H9 (cell line): ENCODE data around the gene TRIM26. TPM values are rescaled to one million over a fixed set of nuclear protein-coding genes. Genes with fewer than 3 reads are reported as not detected.
A peak's percentile ranks its signal among the peaks of the same experiment; 100 is the strongest.

Experiments
- DNase-seq: peaks from one replicate; pipeline ENCODE4 v3.0.0-alpha.2; 2017
- H2AFZ ChIP-seq: one replicate; pipeline ENCODE4 v1.6.1; 2013; ENCODE audit warnings: mild to moderate bottlenecking, low read length, control low read depth, moderate library complexity
- H2AK5ac ChIP-seq: 2 replicates; pipeline ENCODE4 v1.6.1; 2013; ENCODE audit warnings: low read length, control low read depth, mixed read lengths; ENCODE audit not compliant: insufficient read length
- H2BK120ac ChIP-seq: one replicate; pipeline ENCODE4 v1.6.1; 2013; ENCODE audit warnings: low read depth, mild to moderate bottlenecking, low read length, control low read depth, inconsistent platforms; ENCODE audit not compliant: poor library complexity, severe bottlenecking
- H2BK12ac ChIP-seq: 2 replicates; pipeline ENCODE4 v1.6.1; 2013; ENCODE audit warnings: low read length, control low read depth, mixed read lengths, low read depth; ENCODE audit not compliant: insufficient read length
- H2BK15ac ChIP-seq: 2 replicates; pipeline ENCODE4 v1.6.1; 2013; ENCODE audit warnings: low read depth, low read length, control low read depth
- H2BK20ac ChIP-seq: one replicate; pipeline ENCODE4 v1.6.1; 2013; ENCODE audit warnings: low read depth, mild to moderate bottlenecking, low read length, control low read depth, inconsistent platforms; ENCODE audit not compliant: poor library complexity, severe bottlenecking
- H2BK5ac ChIP-seq: 2 replicates; pipeline ENCODE4 v1.6.1; 2013; ENCODE audit warnings: low read length, control low read depth, mixed read lengths; ENCODE audit not compliant: insufficient read length
- H3K14ac ChIP-seq: 2 replicates; pipeline ENCODE4 v1.6.1; 2013; ENCODE audit warnings: low read length, control low read depth; ENCODE audit not compliant: insufficient read depth
- H3K18ac ChIP-seq: 2 replicates; pipeline ENCODE4 v1.6.1; 2013; ENCODE audit warnings: low read depth, mild to moderate bottlenecking, mixed read lengths, low read length, control low read depth; ENCODE audit not compliant: insufficient read length
- H3K23ac ChIP-seq: 2 replicates; pipeline ENCODE4 v1.6.1; 2013; ENCODE audit warnings: low read length, control low read depth, mixed read lengths, low read depth; ENCODE audit not compliant: insufficient read length
- H3K23me2 ChIP-seq: 2 replicates; pipeline ENCODE4 v1.6.1; 2013; ENCODE audit warnings: low read depth, mild to moderate bottlenecking, mixed read lengths, low read length, control low read depth; ENCODE audit not compliant: insufficient read length, poor library complexity, severe bottlenecking
- H3K27ac ChIP-seq: 2 replicates; pipeline ENCODE4 v1.5.1; 2013; ENCODE audit warnings: low read length, control low read depth, mixed read lengths, low read depth; ENCODE audit not compliant: insufficient read length
- H3K27me3 ChIP-seq: 2 replicates; pipeline ENCODE4 v1.6.1; 2013; ENCODE audit warnings: low read length, control low read depth, inconsistent platforms; ENCODE audit not compliant: insufficient read depth
- H3K4ac ChIP-seq: 2 replicates; pipeline ENCODE4 v1.6.1; 2013; ENCODE audit warnings: low read depth, mild to moderate bottlenecking, control low read depth, inconsistent platforms, low read length, moderate library complexity
- H3K4me1 ChIP-seq: 2 replicates; pipeline ENCODE4 v1.6.1; 2013; ENCODE audit warnings: low read length, control low read depth, inconsistent platforms; ENCODE audit not compliant: insufficient read depth
- H3K4me2 ChIP-seq: 2 replicates; pipeline ENCODE4 v1.6.1; 2013; ENCODE audit warnings: low read length, control low read depth, mixed read lengths; ENCODE audit not compliant: insufficient read length, insufficient read depth
- H3K56ac ChIP-seq: 2 replicates; pipeline ENCODE4 v1.6.1; 2013; ENCODE audit warnings: low read depth, mild to moderate bottlenecking, mixed read lengths, low read length, control low read depth; ENCODE audit not compliant: insufficient read length
- H3K79me1 ChIP-seq: 2 replicates; pipeline ENCODE4 v1.6.1; 2013; ENCODE audit warnings: low read depth, mild to moderate bottlenecking, moderate library complexity, low read length, control low read depth, inconsistent platforms; ENCODE audit not compliant: insufficient read depth, poor library complexity, severe bottlenecking
- H3K79me2 ChIP-seq: 2 replicates; pipeline ENCODE4 v1.6.1; 2013; ENCODE audit warnings: low read length, control low read depth, inconsistent platforms; ENCODE audit not compliant: insufficient read depth
- H3K9ac ChIP-seq: 2 replicates; pipeline ENCODE4 v1.6.1; 2013; ENCODE audit warnings: low read length, control low read depth, mixed read lengths; ENCODE audit not compliant: insufficient read length; ENCODE audit errors: extremely low read depth
- H3K9me3 ChIP-seq: one replicate; pipeline ENCODE4 v1.6.1; 2013; ENCODE audit warnings: low read depth, low read length, inconsistent platforms; ENCODE audit not compliant: control insufficient read depth
- H3T11ph ChIP-seq: one replicate; pipeline ENCODE4 v1.6.1; 2013; ENCODE audit warnings: mild to moderate bottlenecking, low read length, control low read depth, inconsistent platforms
- H4K20me1 ChIP-seq: one replicate; pipeline ENCODE4 v1.6.1; 2013; ENCODE audit not compliant: control insufficient read depth, insufficient read length, insufficient read depth
- H4K5ac ChIP-seq: 2 replicates; pipeline ENCODE4 v1.6.1; 2013; ENCODE audit warnings: low read depth, mild to moderate bottlenecking, mixed read lengths, low read length, control low read depth; ENCODE audit not compliant: insufficient read length
- H4K8ac ChIP-seq: replicated peaks from 2 replicates; pipeline ENCODE4 v1.6.1; 2013; ENCODE audit warnings: low read length, control low read depth, mixed read lengths, low read depth; ENCODE audit not compliant: insufficient read length
- H4K91ac ChIP-seq: 2 replicates; pipeline ENCODE4 v1.6.1; 2013; ENCODE audit warnings: low read depth, mild to moderate bottlenecking, moderate library complexity, mixed read lengths, low read length, control low read depth; ENCODE audit not compliant: insufficient read length
- H3K27ac Mint-ChIP-seq, 3 experiments: 2 replicates in 2 of 3; 3 replicates in 1 of 3; pipeline ENCODE4 v1.8.0; 2020 to 2021; ENCODE audit warnings: mixed read lengths in 3 of 3, mild to moderate bottlenecking in 1 of 3, moderate library complexity in 1 of 3
- H3K27me3 Mint-ChIP-seq: 2 replicates; pipeline ENCODE4 v1.8.0; 2021; ENCODE audit warnings: low read depth, mild to moderate bottlenecking, moderate library complexity, mixed read lengths
- H3K36me3 Mint-ChIP-seq, 3 experiments: 2 replicates in 2 of 3; 3 replicates in 1 of 3; pipeline ENCODE4 v1.8.0; 2020 to 2021; ENCODE audit warnings: low read depth in 3 of 3, mixed read lengths in 3 of 3; ENCODE audit not compliant: insufficient read depth in 1 of 3
- H3K4me1 Mint-ChIP-seq, 2 experiments: 2 replicates each; pipeline ENCODE4 v1.8.0; 2020; ENCODE audit warnings: mixed read lengths in 2 of 2
- H3K4me3 Mint-ChIP-seq, 2 experiments: 2 replicates in 1 of 2; 3 replicates in 1 of 2; pipeline ENCODE4 v1.8.0; 2020 to 2021; ENCODE audit warnings: mild to moderate bottlenecking in 2 of 2, mixed read lengths in 2 of 2, moderate library complexity in 1 of 2
- H3K9me3 Mint-ChIP-seq, 2 experiments: 2 replicates in 1 of 2; 3 replicates in 1 of 2; pipeline ENCODE4 v1.8.0; 2020; ENCODE audit warnings: mild to moderate bottlenecking in 2 of 2, mixed read lengths in 2 of 2, moderate library complexity in 1 of 2
- WGBS: extraction: QIAGEN DNeasy Blood & Tissue Kit; methylation state at CpG from one replicate; pipeline ENCODE4 v1.1.7; 2013; ENCODE audit warnings: missing lambda C conversion rate, low lambda C conversion rate, mixed read lengths; ENCODE audit not compliant: insufficient read length; ENCODE audit errors: extremely low coverage; 5-methylcytosine and 5-hydroxymethylcytosine counted together
- total RNA-seq: library from RNA; stranded (reverse); gene quantifications from 2 replicates; pipeline ENCODE4 v1.2.1, GENCODE V29; 2021
- TF ChIP-seq, protein P1 (sequence below): fragments of 200-600 bp; sonication (generic); conservative IDR thresholded peaks from 3 replicates; pipeline ENCODE4 v1.8.0; 2021; ENCODE audit warnings: antibody characterized with exemption, mild to moderate bottlenecking

TRIM26 gene
- total RNA-seq, 1 experiment from 2014 or later: 35.8 TPM

DNA sequence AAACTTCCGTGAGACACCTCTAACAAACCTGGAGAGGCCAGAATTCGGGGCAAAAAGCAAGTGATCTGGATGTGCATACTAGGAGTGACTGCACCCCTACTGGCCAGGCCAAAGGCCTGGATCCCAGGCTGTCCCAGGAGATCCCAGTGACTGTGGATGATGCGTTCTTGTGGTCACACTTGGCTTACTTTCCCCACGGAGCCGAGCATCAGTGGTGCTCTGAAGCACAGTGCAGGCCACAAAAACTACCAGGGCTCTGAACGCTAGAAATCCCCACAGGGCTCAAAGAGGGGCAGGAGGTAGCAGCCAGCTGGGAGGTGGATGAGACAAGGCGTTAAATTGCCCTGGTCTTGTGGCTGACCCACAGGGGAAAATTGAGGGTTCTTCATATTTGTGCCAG, 7.1 kb downstream of the TRIM26 start:
- no peak overlapping the region for H2BK120ac ChIP-seq
- H3K14ac ChIP-seq: no peak overlapping the region
- no peak overlapping the region for H3T11ph ChIP-seq
- no peak overlapping the region for H2BK5ac ChIP-seq
- no peak overlapping the region for H2BK12ac ChIP-seq
- no peak overlapping the region for H3K4me2 ChIP-seq
- no peaks in the 10 kb centered on the region for H3K9me3 ChIP-seq
- H4K5ac ChIP-seq: no peak overlapping the region
- H3K27me3 Mint-ChIP-seq: no peaks in the 10 kb centered on the region; the same call in 1 of the 2 replicates
- H3K36me3 Mint-ChIP-seq: peaks cover 0 to 13% (median 4%) of the 10 kb centered on the region in 3 experiments; a peak in 4 of 7 replicates
- H2BK15ac ChIP-seq: no peak overlapping the region
- H3K23ac ChIP-seq: no peak overlapping the region
- H3K4ac ChIP-seq: no peak overlapping the region
- H4K91ac ChIP-seq: no peak overlapping the region
- no peaks in the 10 kb centered on the region for H4K20me1 ChIP-seq
- H3K23me2 ChIP-seq: no peaks in the 10 kb centered on the region
- no peak overlapping the region for H2AK5ac ChIP-seq
- no peak overlapping the region for H4K8ac ChIP-seq
- H3K9me3 Mint-ChIP-seq: no peaks in the 10 kb centered on the region
- no peak overlapping the region for H2AFZ ChIP-seq
- no peak overlapping the region for H3K27ac ChIP-seq
- TF ChIP-seq, protein P1, sequence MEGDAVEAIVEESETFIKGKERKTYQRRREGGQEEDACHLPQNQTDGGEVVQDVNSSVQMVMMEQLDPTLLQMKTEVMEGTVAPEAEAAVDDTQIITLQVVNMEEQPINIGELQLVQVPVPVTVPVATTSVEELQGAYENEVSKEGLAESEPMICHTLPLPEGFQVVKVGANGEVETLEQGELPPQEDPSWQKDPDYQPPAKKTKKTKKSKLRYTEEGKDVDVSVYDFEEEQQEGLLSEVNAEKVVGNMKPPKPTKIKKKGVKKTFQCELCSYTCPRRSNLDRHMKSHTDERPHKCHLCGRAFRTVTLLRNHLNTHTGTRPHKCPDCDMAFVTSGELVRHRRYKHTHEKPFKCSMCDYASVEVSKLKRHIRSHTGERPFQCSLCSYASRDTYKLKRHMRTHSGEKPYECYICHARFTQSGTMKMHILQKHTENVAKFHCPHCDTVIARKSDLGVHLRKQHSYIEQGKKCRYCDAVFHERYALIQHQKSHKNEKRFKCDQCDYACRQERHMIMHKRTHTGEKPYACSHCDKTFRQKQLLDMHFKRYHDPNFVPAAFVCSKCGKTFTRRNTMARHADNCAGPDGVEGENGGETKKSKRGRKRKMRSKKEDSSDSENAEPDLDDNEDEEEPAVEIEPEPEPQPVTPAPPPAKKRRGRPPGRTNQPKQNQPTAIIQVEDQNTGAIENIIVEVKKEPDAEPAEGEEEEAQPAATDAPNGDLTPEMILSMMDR: no peak
- H3K4me1 Mint-ChIP-seq: peaks cover 40 to 58% of the 10 kb centered on the region in 2 experiments
- no peaks in the 10 kb centered on the region for H3K27me3 ChIP-seq
- H3K9ac ChIP-seq: no peak overlapping the region
- H2BK20ac ChIP-seq: no peak overlapping the region
- peak overlapping the region in 1 of 2 experiments; percentile 42; a peak in 1 of 5 replicates for H3K4me3 Mint-ChIP-seq
- H3K79me1 ChIP-seq: peaks cover 6% of the 10 kb centered on the region
- H3K56ac ChIP-seq: no peak overlapping the region
- H3K4me1 ChIP-seq: peaks cover 16% of the 10 kb centered on the region; the same call in 1 of the 2 replicates
- DNase-seq: no peak
- no peak overlapping the region for H3K18ac ChIP-seq
- no CpG with 5 or more reads among the region's 7 CpGs for WGBS
- H3K27ac Mint-ChIP-seq: peak overlapping the region in 2 of 3 experiments; percentile 78 to 82; a peak in 2 of 7 replicates
- H3K79me2 ChIP-seq: peaks cover 3% of the 10 kb centered on the region; the same call in 1 of the 2 replicates
